Measurements from ENCODE around the gene SYS1. TPM values are rescaled to one million over a fixed set of nuclear protein-coding genes. Genes with fewer than 3 reads are reported as not detected.

Gene SYS1
- total and polyA plus RNA-seq, 2 of the 8 experiments (the other 6 are each of a cell fraction or from before 2014, with no cell fraction given), result 19.6 to 50.8 TPM

GRCh38 chr20:45352729-45353128 lies 10.2 kb upstream of the SYS1 start:
- H3K79me1 ChIP-seq (ENCODE audit: low read depth, low read length), result no peaks in the 10 kb centered on the region
- H4K20me1 ChIP-seq (replicated peaks in 1 of 2; ENCODE audit: control insufficient read depth in 1 of 2, insufficient read depth in 2 of 2, low read length in 2 of 2), result no peaks in the 10 kb centered on the region
- no peak overlapping the region for H3K27ac ChIP-seq (ENCODE audit: low read depth, low read length)
- no peak overlapping the region for H2BK12ac ChIP-seq (ENCODE audit: low read depth, low read length)
- H2BK15ac ChIP-seq (ENCODE audit: low read length), result no peak overlapping the region
- H3K4ac ChIP-seq (replicated peaks; ENCODE audit: insufficient read length, low read depth, low read length), result no peak overlapping the region
- H3K14ac ChIP-seq (ENCODE audit: insufficient read length), result no peak overlapping the region
- H3K4me2 ChIP-seq (ENCODE audit: insufficient read depth in 1 of 2, low read depth in 2 of 2, low read length in 2 of 2), result no peak overlapping the region
- no peak overlapping the region for H3K4me3 ChIP-seq (ENCODE audit: extremely low read depth in 1 of 4, insufficient read depth in 2 of 4, low read depth in 3 of 4, low read length in 4 of 4)
- H2AK5ac ChIP-seq (ENCODE audit: low read depth, low read length), result no peak overlapping the region
- TF ChIP-seq SAP30 (IDR thresholded peaks at IDR 0.05; ENCODE audit: insufficient read depth, insufficient replicate concordance, low read length) (no peak), POLR2AphosphoS5 (IDR thresholded peaks at IDR 0.05; ENCODE audit: low read depth, low read length) (no peak)
- H4K5ac ChIP-seq (ENCODE audit: insufficient read length, low read depth, low read length), result no peak overlapping the region
- no peaks in the 10 kb centered on the region for H3K36me3 ChIP-seq (ENCODE audit: control insufficient read depth in 2 of 4, insufficient read depth in 4 of 4, low read length in 3 of 4)
- DNase-seq (ENCODE audit: low read depth in 1 of 2, low spot score in 2 of 2) (no peak), FAIRE-seq (no peak)
- peaks cover 0 to 2% of the 10 kb centered on the region in 2 experiments; a peak in 1 of 4 replicates for H3K79me2 ChIP-seq (ENCODE audit: control insufficient read depth in 1 of 2, insufficient read depth in 2 of 2, low read length in 2 of 2)
- H3K9ac ChIP-seq (replicated peaks in 1 of 4; ENCODE audit: extremely low read depth in 1 of 4, low read depth in 3 of 4, low read length in 3 of 4), result no peak overlapping the region
- WGBS, 2 experiments (ENCODE audit: extremely low coverage in 1 of 2, insufficient coverage in 1 of 2, insufficient read length in 1 of 2, insufficient replicate concordance in 2 of 2, low coverage in 1 of 2, low lambda C conversion rate in 2 of 2, missing lambda C conversion rate in 1 of 2), result 88% methylated on average over 3 of the region's 3 CpGs; no CpG with 5 or more reads in 1 of the 2 experiments
- H3K18ac ChIP-seq (ENCODE audit: extremely low read depth, low read length), result no peak overlapping the region
- H2AFZ ChIP-seq (ENCODE audit: low read length), result no peak overlapping the region
- H2BK5ac ChIP-seq (ENCODE audit: low read depth, low read length), result no peak overlapping the region
- no peak overlapping the region for H4K8ac ChIP-seq (ENCODE audit: extremely low read depth, insufficient read depth, low read length)
- H4K91ac ChIP-seq (replicated peaks; ENCODE audit: insufficient read length, low read length), result no peak overlapping the region
- ChIA-PET POLR2A (ENCODE audit: partially characterized antibody) (interaction anchor here (0.7 to 1.2 kb wide), 3 partner anchors 11 to 68 kb away, joined by 3 to 4 read pairs (median 3); no protein-coding TSS in a partner anchor), CTCF (ENCODE audit: partially characterized antibody) (interaction anchor here (0.7 to 1.6 kb wide), 6 partner anchors 9 to 113 kb away, joined by 3 to 7 read pairs (median 3); no protein-coding TSS in a partner anchor)
- no peaks in the 10 kb centered on the region for H3K9me3 ChIP-seq (ENCODE audit: insufficient read depth in 2 of 2, low read depth in 1 of 2, low read length in 1 of 2)
- H2BK120ac ChIP-seq (replicated peaks; ENCODE audit: low read depth, low read length), result no peak overlapping the region
- peaks cover 6% of the 10 kb centered on the region; the same call in 1 of the 2 replicates for H3K23me2 ChIP-seq (ENCODE audit: low read depth, low read length)
- no peaks in the 10 kb centered on the region for H3K27me3 ChIP-seq (replicated peaks in 1 of 4; ENCODE audit: control insufficient read depth in 3 of 4, extremely low read depth in 1 of 4, insufficient read depth in 3 of 4, low read length in 3 of 4)
- H2BK20ac ChIP-seq (ENCODE audit: low read length), result no peak overlapping the region
- H3K56ac ChIP-seq (replicated peaks; ENCODE audit: insufficient read length, low read depth, low read length), result no peak overlapping the region
- H3K4me1 ChIP-seq (replicated peaks in 1 of 4; ENCODE audit: control insufficient read depth in 3 of 4, insufficient read depth in 4 of 4, low read length in 3 of 4), result peaks cover 0 to 6% (median under 1%) of the 10 kb centered on the region in 4 experiments; a peak in 3 of 7 replicates
- no peak overlapping the region for H3K23ac ChIP-seq (ENCODE audit: insufficient read length)

All from H1 (cell line).